Measurements from ENCODE around the gene ZDHHC14.
A peak's percentile ranks its signal among the peaks of the same experiment; 100 is the strongest.

ZDHHC14 gene

DNA sequence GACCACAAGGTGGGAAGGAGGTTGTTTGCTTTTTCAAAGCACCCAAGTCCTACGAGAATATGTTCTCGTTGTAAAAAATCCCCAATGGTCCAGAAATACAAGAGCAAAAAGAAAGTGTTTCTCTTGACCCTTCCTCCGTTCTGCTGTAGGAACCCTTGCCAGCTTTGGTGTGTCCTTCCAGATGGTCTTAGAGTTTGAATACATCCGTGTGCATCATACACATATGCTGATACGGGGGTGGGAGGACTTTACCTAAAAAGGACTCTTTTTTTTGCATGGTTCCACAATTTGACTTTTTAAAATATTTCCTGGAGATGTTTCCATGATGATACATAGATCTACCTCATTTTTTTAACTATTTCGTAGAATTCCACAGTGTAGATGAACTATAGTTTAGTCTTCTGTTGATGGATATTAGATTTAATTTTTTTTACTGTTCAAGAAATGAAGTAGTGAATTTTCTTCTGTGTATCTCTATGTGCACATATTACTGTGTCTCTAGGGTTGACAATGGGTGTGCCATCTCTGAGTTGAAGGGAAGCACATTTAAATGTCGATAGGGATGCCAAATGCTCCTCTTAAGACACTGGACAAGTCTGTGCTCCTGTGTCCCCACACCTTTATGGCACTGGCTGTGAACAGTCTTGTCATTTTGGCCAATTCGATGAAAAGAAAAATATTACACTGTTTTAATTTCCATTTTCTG lies 259.9 kb downstream of the ZDHHC14 start:
- no peak overlapping the region for H3K4me3 ChIP-seq (ENCODE audit: low read length)

DNA sequence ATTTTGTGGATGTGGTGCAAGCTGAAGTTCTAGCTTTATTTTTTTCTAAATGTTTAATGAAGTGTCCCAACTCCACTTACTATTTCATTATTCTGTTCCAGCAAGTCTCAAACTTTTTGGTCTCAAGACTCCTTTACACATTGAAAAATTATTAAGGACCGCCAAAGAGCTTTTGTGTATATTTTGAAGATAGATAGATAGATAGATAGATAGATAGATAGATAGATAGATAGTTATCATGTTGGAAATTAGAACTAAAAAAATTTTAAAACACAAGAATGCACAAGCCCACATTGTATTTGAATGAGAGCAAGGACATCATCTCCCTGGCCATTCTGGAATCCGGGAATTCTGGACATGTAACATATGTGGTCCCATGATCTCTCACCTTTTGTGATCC lies 260.8 kb downstream of the ZDHHC14 start:
- Histone ChIP-seq H3K27me3 (ENCODE audit: control insufficient read depth, insufficient read depth, low read length) (no peaks in the 10 kb centered on the region), H3K9ac (ENCODE audit: low read length) (no peak overlapping the region), H3K4me1 (ENCODE audit: control insufficient read depth, insufficient read depth, low read length) (no peaks in the 10 kb centered on the region), H3K27ac (ENCODE audit: low read depth, low read length) (no peak overlapping the region), H3K36me3 (ENCODE audit: control insufficient read depth, insufficient read depth, low read length) (no peaks in the 10 kb centered on the region), H3K4me3 (ENCODE audit: low read length) (no peak overlapping the region)

More for the DNA sequence above, 259.9 kb downstream of the ZDHHC14 start:
- H3K27ac ChIP-seq (ENCODE audit: low read depth, low read length): no peak overlapping the region
- H3K4me1 ChIP-seq (ENCODE audit: control insufficient read depth, insufficient read depth, low read length): no peaks in the 10 kb centered on the region
- no peaks in the 10 kb centered on the region for H3K36me3 ChIP-seq (ENCODE audit: control insufficient read depth, insufficient read depth, low read length)
- no peaks in the 10 kb centered on the region for H3K27me3 ChIP-seq (ENCODE audit: control insufficient read depth, insufficient read depth, low read length)
- H3K9ac ChIP-seq (ENCODE audit: low read length): no peak overlapping the region

DNA sequence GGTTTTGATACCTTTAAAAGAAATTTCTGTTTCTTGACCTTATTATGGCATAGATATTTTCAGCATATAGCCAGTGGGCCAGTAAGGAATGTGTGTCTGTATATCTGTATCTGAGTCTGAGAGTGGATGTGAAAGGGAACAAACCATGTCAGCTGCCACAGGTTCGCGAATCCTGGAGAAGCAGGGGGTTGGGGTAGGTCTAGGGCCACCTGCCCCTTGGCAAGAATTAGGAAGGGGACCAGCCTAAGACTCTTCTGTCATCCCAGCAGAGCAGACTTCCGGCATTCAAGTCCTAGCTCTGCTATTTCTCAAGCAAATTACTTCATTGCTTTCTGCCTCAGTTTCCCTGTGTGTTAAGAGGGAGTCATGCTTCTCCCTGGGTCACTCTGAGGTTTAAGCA lies 261.7 kb downstream of the ZDHHC14 start:
- Histone ChIP-seq H3K27ac (ENCODE audit: low read depth, low read length) (no peak overlapping the region), H3K4me3 (ENCODE audit: low read length) (no peak overlapping the region), H3K27me3 (ENCODE audit: control insufficient read depth, insufficient read depth, low read length) (no peaks in the 10 kb centered on the region), H3K4me1 (ENCODE audit: control insufficient read depth, insufficient read depth, low read length) (no peaks in the 10 kb centered on the region), H3K36me3 (ENCODE audit: control insufficient read depth, insufficient read depth, low read length) (no peaks in the 10 kb centered on the region), H3K9ac (ENCODE audit: low read length) (no peak overlapping the region)

DNA sequence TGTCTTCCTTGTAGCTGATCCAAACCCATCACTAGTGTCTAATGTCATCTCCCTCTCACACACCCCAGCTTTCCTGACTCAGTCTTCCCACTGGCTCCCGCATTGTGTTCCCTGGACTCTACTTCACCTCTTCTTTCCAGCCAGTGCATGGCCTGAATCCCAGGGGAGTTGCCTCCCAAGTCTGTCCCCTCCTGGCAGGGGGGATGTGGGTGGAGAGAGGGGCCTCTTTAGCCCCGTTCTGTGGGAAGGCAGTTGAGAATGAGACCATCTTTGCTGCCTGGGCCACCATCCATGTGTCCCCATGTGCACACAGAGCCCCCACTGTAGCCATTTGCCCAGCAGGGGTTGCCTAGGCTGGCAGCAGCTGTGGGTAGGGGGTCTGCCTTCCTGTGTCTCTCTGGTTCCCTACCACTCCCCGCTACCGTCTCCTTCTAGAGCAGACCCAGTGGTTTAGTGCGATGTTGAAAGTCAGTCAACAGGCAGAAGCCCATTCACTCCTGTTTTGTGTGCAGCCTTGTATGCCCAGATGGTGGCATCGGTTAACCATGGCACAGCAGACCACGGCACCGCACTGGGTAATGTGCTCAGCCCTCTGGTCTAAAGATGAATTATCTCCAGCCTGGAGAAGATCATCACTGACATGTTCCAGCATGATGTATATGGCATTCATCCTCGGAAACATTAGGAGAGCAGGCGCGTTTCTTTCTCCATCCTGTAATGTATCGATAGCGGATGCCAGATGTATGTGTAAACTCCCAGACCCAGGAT lies 263.2 kb downstream of the ZDHHC14 start:
- H3K27ac ChIP-seq (ENCODE audit: low read depth, low read length): no peak overlapping the region
- H3K36me3 ChIP-seq (ENCODE audit: control insufficient read depth, insufficient read depth, low read length): no peaks in the 10 kb centered on the region

DNA sequence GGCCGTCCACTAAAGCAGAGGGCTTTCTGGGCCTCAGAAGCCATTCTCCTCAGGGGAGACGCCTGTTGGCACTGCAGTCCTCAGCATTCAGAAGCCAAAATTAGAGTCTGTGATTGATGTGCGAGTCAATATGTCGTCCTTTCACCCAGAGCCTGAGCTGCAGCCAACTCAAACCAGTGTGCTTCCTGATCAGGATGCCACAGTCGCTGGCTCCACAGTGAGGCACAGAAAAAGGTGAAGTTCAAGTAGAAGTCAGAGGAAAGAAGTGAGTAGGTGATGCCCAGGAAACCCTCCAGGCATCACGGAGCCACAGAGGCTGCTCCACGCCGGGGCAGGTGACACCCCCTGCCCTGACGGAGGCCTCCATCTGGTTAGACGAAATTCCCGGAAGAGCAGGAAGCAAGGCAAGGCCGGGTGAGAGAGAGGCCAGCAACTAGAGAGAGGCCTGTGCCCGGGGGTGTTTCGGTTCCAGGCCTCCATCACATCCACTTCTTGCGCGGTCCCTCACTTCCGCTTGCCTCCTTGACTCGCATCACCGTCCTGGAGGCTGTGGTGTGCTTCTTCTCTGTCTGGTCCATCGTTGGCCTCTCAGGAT lies 264.3 kb downstream of the ZDHHC14 start:
- Histone ChIP-seq H3K9ac (ENCODE audit: low read length) (no peak overlapping the region), H3K4me1 (ENCODE audit: control insufficient read depth, insufficient read depth, low read length) (no peaks in the 10 kb centered on the region), H3K27ac (ENCODE audit: low read depth, low read length) (no peak overlapping the region), H3K4me3 (ENCODE audit: low read length) (no peak overlapping the region), H3K36me3 (ENCODE audit: control insufficient read depth, insufficient read depth, low read length) (no peaks in the 10 kb centered on the region), H3K27me3 (ENCODE audit: control insufficient read depth, insufficient read depth, low read length) (no peaks in the 10 kb centered on the region)

More for the DNA sequence above, 263.2 kb downstream of the ZDHHC14 start:
- Histone ChIP-seq H3K4me1 (ENCODE audit: control insufficient read depth, insufficient read depth, low read length) (no peaks in the 10 kb centered on the region), H3K27me3 (ENCODE audit: control insufficient read depth, insufficient read depth, low read length) (no peaks in the 10 kb centered on the region), H3K4me3 (ENCODE audit: low read length) (no peak overlapping the region), H3K9ac (ENCODE audit: low read length) (no peak overlapping the region)

DNA sequence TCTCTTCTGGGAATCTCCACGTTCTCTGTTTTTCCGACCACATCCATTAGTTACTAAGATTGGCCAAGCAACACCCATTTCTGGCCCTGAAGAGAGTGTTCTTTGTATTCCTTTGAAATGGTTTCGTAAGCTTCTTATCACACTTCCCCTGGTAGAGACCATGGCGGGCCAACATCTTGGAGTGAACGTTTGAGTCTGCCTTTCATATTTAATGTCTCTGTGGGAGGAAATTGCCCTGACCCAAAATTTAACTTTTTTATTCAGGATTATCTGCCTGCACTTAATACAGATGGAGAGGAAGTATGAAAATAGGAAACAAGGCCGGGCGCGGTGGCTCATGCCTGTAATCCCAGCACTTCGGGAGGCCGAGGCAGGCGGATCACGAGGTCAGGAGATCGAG lies 265.0 kb downstream of the ZDHHC14 start:
- H3K9ac ChIP-seq (ENCODE audit: low read length): no peak overlapping the region
- H3K27me3 ChIP-seq (ENCODE audit: control insufficient read depth, insufficient read depth, low read length): no peaks in the 10 kb centered on the region
- peaks cover 3% of the 10 kb centered on the region for H3K4me1 ChIP-seq (ENCODE audit: control insufficient read depth, insufficient read depth, low read length)
- no peak overlapping the region for H3K27ac ChIP-seq (ENCODE audit: low read depth, low read length)
- no peaks in the 10 kb centered on the region for H3K36me3 ChIP-seq (ENCODE audit: control insufficient read depth, insufficient read depth, low read length)
- no peak overlapping the region for H3K4me3 ChIP-seq (ENCODE audit: low read length)

DNA sequence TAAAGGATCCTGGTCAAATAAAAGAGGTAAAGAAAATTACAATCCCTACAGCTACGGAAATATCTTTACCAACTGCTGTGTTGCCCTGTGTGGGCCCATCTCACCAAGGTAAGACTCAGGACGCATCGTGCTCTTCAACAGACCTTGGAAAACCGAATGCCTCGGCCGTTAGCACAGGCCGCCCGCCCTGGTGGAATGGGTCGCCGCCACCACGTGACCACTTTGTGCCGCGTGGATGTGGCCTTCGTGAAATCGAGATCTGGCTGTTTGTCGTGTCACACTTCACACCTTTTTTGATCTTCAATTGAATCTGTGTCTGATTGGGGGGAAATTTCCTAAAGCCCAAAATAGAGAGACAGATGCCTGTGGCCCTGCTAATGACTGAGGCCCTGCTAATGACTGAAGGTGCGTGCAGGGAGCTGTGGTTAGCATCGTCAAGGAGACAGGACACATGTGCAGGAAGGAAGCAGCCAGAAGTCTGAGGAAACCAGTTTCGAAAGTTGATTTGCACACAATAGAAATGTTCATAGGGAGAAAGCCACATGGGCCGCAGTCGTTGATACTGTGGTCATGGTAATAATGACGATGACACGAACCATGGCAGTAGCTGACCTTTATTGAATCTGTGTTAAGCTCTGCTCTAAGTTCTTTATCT lies 266.4 kb downstream of the ZDHHC14 start:
- no peak overlapping the region for H3K4me3 ChIP-seq (ENCODE audit: low read length)

DNA sequence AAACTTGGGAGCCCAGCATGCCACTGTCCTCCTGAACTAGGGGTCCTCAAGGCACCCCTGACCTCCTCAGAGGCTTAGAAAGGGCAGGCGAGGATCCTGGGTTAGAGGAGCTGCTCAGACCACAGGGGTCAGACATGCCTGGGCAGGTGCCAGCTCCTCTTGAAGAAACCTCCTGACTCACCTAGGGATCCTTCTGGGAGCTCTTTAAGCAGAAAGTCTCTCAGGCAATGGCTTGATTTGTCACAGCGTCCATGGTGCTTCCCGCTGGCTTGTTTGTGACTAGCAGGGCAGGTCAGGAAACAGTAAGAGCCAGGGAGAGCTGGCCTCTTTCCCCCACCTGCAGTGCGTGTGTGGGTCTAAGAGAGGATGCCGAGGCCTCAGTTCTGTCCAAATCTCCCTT lies 267.6 kb downstream of the ZDHHC14 start:
- no peak overlapping the region for H3K4me3 ChIP-seq (ENCODE audit: low read length)
- no peak overlapping the region for H3K27ac ChIP-seq (ENCODE audit: low read depth, low read length)
- no peaks in the 10 kb centered on the region for H3K36me3 ChIP-seq (ENCODE audit: control insufficient read depth, insufficient read depth, low read length)
- peaks cover 3% of the 10 kb centered on the region for H3K4me1 ChIP-seq (ENCODE audit: control insufficient read depth, insufficient read depth, low read length)
- H3K27me3 ChIP-seq (ENCODE audit: control insufficient read depth, insufficient read depth, low read length): no peaks in the 10 kb centered on the region
- no peak overlapping the region for H3K9ac ChIP-seq (ENCODE audit: low read length)

More for the DNA sequence above, 266.4 kb downstream of the ZDHHC14 start:
- Histone ChIP-seq H3K27ac (ENCODE audit: low read depth, low read length) (no peak overlapping the region), H3K4me1 (ENCODE audit: control insufficient read depth, insufficient read depth, low read length) (peaks cover 3% of the 10 kb centered on the region), H3K9ac (ENCODE audit: low read length) (no peak overlapping the region), H3K27me3 (ENCODE audit: control insufficient read depth, insufficient read depth, low read length) (no peaks in the 10 kb centered on the region), H3K36me3 (ENCODE audit: control insufficient read depth, insufficient read depth, low read length) (no peaks in the 10 kb centered on the region)

DNA sequence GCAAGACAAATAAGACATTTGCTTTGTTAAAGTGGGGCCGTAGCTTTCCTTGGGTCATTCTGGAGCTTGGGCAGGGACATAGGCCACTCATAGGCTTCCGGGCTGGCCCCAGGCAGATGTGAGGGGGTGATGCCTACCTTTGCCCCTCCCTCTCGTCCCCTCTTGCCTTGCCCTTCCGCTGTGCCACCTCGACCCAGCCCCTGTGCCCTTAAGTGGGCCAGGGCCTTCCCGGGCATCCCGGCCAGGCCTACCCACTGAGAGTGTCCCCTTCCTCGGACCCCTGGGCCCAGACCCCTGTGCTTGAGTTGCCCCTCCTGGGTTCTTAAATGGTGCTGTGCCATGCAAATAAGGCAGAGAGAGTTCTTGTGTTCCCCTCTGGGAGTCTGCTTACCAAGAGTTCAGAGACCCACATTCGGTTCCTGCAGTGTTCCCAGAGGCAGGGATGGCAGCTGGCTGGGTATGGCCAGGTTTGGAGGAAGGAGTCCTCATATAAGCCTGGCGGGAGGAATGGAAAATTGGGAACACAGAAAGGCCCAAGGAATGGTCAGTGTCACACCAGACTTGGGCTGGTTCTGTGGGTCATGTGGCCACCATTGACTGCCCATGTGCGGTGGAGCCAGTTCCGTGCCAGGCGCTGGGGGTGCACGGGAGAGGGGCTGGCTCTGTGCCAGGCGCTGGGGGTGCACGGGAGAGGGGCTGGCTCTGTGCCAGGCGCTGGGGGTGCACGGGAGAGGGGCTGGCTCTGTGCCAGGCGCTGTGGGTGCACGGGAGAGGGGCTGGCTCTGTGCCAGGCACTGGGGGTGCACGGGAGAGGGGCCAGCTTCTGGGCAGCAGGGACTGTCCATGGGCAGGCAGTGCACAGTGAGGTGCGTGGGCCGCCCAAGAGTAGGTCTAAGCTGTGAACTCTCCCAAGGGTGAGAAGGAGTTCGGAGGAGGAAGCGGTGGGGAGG lies 268.6 kb downstream of the ZDHHC14 start:
- Histone ChIP-seq H3K4me3 (ENCODE audit: low read length) (peak overlapping the region; percentile 47), H3K9ac (ENCODE audit: low read length) (no peak overlapping the region)

DNA sequence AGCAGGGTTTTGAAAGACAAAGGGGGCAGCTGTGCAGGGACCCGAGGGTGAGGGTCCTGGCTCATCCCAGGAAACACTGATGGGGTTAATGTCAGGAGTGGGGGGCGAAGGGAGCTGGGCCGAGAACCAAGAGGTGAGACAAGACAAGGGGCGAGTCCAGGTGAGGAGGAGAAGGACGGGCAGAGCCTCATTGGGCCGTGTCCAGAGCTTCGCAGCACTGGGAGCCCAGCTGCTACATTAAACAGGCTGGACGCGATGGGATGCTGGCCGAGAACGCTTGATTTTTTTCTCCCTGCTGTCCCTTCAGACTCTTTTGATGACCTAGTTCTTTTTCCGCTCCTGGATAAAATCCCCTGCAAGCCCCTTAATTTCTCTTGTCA lies 269.3 kb downstream of the ZDHHC14 start:
- H3K4me1 ChIP-seq (ENCODE audit: control insufficient read depth, insufficient read depth, low read length): peaks cover 3% of the 10 kb centered on the region
- peak overlapping the region; percentile 47 for H3K4me3 ChIP-seq (ENCODE audit: low read length)
- peak overlapping the region; percentile 46 for H3K27ac ChIP-seq (ENCODE audit: low read depth, low read length)
- no peak overlapping the region for H3K9ac ChIP-seq (ENCODE audit: low read length)
- H3K27me3 ChIP-seq (ENCODE audit: control insufficient read depth, insufficient read depth, low read length): no peaks in the 10 kb centered on the region
- H3K36me3 ChIP-seq (ENCODE audit: control insufficient read depth, insufficient read depth, low read length): no peaks in the 10 kb centered on the region

More for the DNA sequence above, 268.6 kb downstream of the ZDHHC14 start:
- Histone ChIP-seq H3K4me1 (ENCODE audit: control insufficient read depth, insufficient read depth, low read length) (peaks cover 3% of the 10 kb centered on the region), H3K27me3 (ENCODE audit: control insufficient read depth, insufficient read depth, low read length) (no peaks in the 10 kb centered on the region), H3K36me3 (ENCODE audit: control insufficient read depth, insufficient read depth, low read length) (no peaks in the 10 kb centered on the region), H3K27ac (ENCODE audit: low read depth, low read length) (peak overlapping the region; percentile 46)

DNA sequence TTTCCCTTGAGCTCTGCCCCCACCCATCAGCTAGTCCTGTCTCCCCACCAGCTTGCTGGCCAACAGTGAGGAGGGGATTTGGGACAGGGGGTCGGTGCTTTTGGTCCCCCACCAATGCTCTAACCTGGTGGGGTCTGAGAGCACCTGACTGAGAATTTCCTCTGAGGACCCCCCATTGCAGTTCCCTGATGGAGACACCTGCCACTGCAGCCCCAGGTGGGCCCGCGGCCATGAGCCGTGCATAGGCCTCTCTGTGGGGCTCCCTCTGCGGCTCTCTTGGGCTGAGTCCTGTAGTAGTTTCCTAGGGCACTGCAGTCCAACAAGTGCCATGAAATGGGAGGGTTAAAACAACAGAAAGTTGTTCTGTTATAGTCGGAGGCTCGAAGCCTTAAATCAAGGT lies 269.8 kb downstream of the ZDHHC14 start:
- Histone ChIP-seq H3K27ac (ENCODE audit: low read depth, low read length) (no peak overlapping the region), H3K27me3 (ENCODE audit: control insufficient read depth, insufficient read depth, low read length) (no peaks in the 10 kb centered on the region), H3K4me1 (ENCODE audit: control insufficient read depth, insufficient read depth, low read length) (peaks cover 3% of the 10 kb centered on the region), H3K36me3 (ENCODE audit: control insufficient read depth, insufficient read depth, low read length) (no peaks in the 10 kb centered on the region), H3K4me3 (ENCODE audit: low read length) (no peak overlapping the region), H3K9ac (ENCODE audit: low read length) (no peak overlapping the region)
